ENCODE results near the gene PRSS1. TPM values are rescaled to one million over a fixed set of nuclear protein-coding genes. Genes with fewer than 3 reads are reported as not detected.
A peak's percentile ranks its signal among the peaks of the same experiment; 100 is the strongest.

Gene PRSS1
- total RNA-seq, 4 donors from 2014 or later = not detected

DNA sequence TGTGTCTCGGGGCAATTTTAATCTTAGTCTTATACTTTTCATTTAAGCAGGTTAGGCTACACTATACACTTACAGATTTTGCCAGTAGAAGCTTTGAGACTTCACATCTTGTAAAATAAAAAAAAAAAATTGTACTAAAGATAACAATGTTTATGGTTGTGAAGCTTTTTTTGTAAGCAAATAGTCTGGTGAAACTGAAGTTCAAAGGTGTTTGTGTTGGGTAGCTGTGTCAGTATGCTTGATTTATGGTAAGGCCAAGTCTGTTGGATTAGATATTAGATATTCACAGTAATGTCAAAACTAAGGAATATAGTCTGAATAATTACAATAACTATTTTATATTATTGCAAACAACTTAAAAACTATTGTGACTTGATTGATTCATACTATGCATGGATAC is 31.0 kb upstream of the PRSS1 start:
- TF ChIP-seq, protein P1, sequence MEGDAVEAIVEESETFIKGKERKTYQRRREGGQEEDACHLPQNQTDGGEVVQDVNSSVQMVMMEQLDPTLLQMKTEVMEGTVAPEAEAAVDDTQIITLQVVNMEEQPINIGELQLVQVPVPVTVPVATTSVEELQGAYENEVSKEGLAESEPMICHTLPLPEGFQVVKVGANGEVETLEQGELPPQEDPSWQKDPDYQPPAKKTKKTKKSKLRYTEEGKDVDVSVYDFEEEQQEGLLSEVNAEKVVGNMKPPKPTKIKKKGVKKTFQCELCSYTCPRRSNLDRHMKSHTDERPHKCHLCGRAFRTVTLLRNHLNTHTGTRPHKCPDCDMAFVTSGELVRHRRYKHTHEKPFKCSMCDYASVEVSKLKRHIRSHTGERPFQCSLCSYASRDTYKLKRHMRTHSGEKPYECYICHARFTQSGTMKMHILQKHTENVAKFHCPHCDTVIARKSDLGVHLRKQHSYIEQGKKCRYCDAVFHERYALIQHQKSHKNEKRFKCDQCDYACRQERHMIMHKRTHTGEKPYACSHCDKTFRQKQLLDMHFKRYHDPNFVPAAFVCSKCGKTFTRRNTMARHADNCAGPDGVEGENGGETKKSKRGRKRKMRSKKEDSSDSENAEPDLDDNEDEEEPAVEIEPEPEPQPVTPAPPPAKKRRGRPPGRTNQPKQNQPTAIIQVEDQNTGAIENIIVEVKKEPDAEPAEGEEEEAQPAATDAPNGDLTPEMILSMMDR (IDR thresholded peaks at IDR 0.05) = no peak
- TF ChIP-seq POLR2A (IDR thresholded peaks at IDR 0.05) = no peak
- H3K36me3 ChIP-seq = no peaks in the 10 kb centered on the region
- H3K4me3 ChIP-seq = no peak overlapping the region
- no peak for DNase-seq
- H3K27me3 ChIP-seq = no peaks in the 10 kb centered on the region
- 45 to 50% methylated on average over 1 of the region's 1 CpG for WGBS, 2 donors
- no peak overlapping the region for H3K27ac ChIP-seq
- intact Hi-C loops (cut with DNase I) = no loop called here
- H3K9me3 ChIP-seq = no peaks in the 10 kb centered on the region
- H3K4me1 ChIP-seq = no peaks in the 10 kb centered on the region

DNA sequence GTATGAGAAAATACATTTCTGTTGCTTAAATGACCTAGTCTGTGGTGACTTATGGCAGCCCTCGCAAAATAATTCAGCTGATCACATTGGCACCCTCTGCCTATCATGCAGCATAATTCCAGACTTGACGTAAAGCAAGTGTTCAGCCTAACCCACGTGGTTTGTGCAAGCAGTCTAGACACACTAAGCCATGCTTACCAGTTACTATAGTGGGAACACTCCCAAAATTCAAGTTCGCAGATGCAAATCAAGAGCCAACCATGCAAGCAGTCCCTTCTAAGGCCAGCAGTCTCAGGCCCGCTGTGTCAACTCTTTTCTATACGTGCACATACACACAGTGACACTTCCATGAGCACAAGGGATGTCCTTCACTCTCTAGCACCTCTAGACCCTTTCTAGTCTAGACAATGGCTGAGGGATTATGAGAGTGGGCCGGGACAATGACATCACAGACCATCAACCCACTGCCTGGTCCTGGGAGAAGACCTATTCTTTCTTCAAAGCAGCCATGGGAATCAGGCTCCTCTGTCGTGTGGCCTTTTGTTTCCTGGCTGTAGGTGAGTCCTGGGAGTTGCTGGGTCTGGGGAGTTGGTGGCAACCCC is 29.0 kb upstream of the PRSS1 start:
- Histone ChIP-seq H3K36me3 (no peaks in the 10 kb centered on the region), H3K9me3 (no peaks in the 10 kb centered on the region), H3K4me1 (no peaks in the 10 kb centered on the region), H3K27ac (no peak overlapping the region), H3K27me3 (no peaks in the 10 kb centered on the region), H3K4me3 (no peak overlapping the region)
- TF ChIP-seq, protein P1 (IDR thresholded peaks at IDR 0.05) = no peak
- no peak for TF ChIP-seq POLR2A (IDR thresholded peaks at IDR 0.05)
- WGBS, 2 donors = 65 to 71% methylated on average over 6 to 8 of the region's 8 CpGs
- intact Hi-C loops (cut with DNase I) = no loop called here
- no peak for DNase-seq

DNA sequence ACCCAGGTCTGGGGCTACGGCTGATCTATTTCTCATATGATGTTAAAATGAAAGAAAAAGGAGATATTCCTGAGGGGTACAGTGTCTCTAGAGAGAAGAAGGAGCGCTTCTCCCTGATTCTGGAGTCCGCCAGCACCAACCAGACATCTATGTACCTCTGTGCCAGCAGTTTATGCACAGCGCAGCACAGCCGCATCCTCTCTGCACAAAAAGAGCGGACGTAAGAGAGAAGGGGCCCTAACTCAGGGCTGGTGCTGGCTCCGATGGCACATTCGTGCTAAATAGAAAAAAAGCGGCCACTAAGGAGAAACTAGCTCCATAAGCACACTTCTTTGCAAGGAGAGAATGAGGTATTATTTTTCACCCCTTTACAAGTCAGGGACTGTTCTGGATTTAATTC is 28.3 kb upstream of the PRSS1 start:
- H3K9me3 ChIP-seq = no peaks in the 10 kb centered on the region
- intact Hi-C loops (cut with DNase I) = no loop called here
- no peaks in the 10 kb centered on the region for H3K36me3 ChIP-seq
- H3K4me3 ChIP-seq = no peak overlapping the region
- H3K27me3 ChIP-seq = no peaks in the 10 kb centered on the region
- TF ChIP-seq, protein P1 (IDR thresholded peaks at IDR 0.05) = no peak
- TF ChIP-seq POLR2A (IDR thresholded peaks at IDR 0.05) = no peak
- 70 to 77% methylated on average over 10 of the region's 10 CpGs for WGBS, 2 donors
- no peak overlapping the region for H3K27ac ChIP-seq
- no peak for DNase-seq
- H3K4me1 ChIP-seq = no peaks in the 10 kb centered on the region

DNA sequence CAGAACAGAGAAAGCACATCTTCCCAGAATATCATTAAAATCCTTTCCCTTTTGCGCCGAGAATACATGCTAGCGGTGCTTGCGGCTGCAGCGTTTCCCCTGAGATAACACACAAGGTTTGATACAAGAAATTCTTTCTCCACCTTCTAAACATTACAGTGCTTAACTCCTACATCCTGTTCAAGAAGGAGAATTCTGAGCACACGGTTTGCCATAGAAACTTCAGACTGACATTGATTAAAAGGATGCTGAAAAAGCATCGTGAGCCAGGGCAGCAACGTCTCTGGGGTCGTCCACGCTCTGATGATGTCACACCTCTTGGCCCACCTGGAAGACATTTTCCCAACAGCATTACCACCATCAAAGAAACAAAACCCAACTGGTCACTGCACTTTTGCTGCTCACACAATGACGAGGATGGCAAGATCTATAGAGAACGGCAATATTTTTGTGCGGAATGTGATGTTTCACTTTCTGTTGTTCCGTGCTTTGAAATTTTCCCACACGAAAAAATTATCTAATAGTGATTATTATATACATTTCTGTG is 27.0 kb upstream of the PRSS1 start:
- WGBS, 2 donors = 53 to 54% methylated on average over 15 of the region's 15 CpGs
- TF ChIP-seq POLR2A (IDR thresholded peaks at IDR 0.05) = no peak
- TF ChIP-seq, protein P1 (IDR thresholded peaks at IDR 0.05) = no peak

DNA sequence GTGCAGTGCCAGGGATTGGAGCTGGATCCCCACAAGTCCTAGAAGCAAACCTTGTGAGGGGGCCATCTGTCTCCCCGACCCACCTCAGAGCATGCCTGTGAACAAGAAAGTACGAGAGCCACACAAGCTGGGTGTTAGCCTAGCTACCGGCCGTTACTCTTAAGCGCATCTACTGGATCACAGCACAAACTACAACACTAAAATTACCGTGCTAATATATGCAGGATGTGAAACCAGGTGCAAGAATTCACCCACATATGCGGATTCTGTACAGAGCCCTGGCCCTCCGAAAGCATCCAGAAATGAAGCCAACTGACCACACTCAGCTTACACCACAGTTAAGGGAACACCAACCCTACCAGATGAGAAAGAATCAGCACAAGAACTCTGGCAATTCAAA is 16.0 kb upstream of the PRSS1 start:
- no peaks in the 10 kb centered on the region for H3K9me3 ChIP-seq
- no peak overlapping the region for H3K27ac ChIP-seq
- intact Hi-C loops (cut with DNase I) = no loop called here
- no peaks in the 10 kb centered on the region for H3K27me3 ChIP-seq
- DNase-seq = no peak
- no peaks in the 10 kb centered on the region for H3K4me1 ChIP-seq
- H3K4me3 ChIP-seq = no peak overlapping the region
- no peaks in the 10 kb centered on the region for H3K36me3 ChIP-seq
- TF ChIP-seq, protein P1 (IDR thresholded peaks at IDR 0.05) = no peak
- no peak for TF ChIP-seq POLR2A (IDR thresholded peaks at IDR 0.05)
- WGBS, 2 donors = 84 to 92% methylated on average over 6 to 8 of the region's 8 CpGs

More for the DNA sequence above, 27.0 kb upstream of the PRSS1 start:
- DNase-seq = no peak
- peaks cover 0 to 5% (median 0%) of the 10 kb centered on the region in 4 donors for H3K27me3 ChIP-seq
- no peak overlapping the region for H3K27ac ChIP-seq
- H3K4me1 ChIP-seq = no peaks in the 10 kb centered on the region
- H3K9me3 ChIP-seq = no peaks in the 10 kb centered on the region
- peak overlapping the region in 1 of 4 donors; percentile 12 for H3K4me3 ChIP-seq
- H3K36me3 ChIP-seq = no peaks in the 10 kb centered on the region
- intact Hi-C loops (cut with DNase I) = no loop called here

Data from esophagus squamous epithelium (tissue), 5 donors.